GM21619 (cell line): ENCODE results near the gene HSDL2.
"Not testable (repeated sequence)": the region's sequence is repeated elsewhere in the genome, so short reads cannot be mapped to it uniquely, and the experiment has no call there.

ENCODE experiments used
- ATAC-seq: cut with Tn5 transposase; IDR thresholded peaks from one replicate; pipeline ENCODE4 v1.9.1; 2021; ENCODE audit not compliant: unreplicated experiment

HSDL2 gene

DNA sequence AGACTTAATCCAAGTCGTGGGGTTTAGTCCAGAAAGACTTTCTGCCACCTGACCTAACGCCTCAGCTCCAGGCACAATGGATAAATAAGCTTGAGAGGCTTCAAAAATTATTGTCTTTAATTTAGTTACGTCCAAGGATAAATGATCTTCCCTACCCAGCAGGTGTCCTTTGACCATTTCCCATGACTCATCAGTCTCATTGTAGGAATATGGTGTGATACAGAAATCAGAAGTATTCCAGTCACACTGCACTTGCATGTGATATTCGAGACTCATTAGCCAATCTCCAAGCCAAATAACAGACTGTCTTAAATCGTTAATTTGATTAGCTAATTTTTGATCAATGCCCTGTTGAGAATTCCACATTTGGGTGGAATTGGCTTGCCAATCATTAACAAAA is 13.2 kb downstream of the HSDL2 start:
- not testable (repeated sequence) for ATAC-seq

DNA sequence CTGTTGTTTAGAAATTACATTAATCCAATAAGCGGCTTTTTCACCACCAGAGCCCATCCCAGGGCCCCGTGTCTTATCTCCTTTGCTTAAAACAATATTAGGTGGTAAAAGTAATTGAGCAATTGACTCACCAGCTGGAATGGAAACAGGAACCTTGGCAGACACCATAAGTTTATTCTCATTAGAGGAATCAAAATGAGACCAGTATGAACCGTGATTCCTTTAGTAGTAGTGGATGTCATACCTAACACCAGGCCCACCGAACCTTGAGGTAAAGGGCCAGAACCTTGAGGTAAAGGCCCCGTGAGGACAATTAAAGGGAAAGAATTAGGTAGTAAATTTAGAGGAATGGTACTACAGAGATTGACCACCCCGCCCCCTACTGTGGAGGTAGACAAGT is 16.5 kb downstream of the HSDL2 start:
- ATAC-seq: no peak

DNA sequence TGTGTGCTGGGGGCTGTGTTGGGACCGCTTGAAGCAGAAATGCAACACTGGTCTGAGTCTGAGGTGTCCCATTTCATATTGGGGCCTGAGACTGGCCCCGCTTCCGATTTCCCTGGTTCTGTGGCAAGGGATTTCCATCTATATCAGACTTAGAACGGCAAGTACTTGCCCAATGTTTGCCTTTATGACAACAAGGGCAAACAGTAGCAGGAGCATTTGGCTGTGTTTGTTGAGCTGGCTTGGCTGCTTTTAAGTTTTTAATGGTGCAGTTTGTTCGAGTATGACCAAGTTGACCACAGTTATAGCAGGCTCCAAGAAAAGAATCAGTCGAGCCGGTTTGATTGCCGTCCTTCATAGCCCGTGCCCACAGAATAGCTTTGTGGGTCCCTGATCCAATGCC is 17.0 kb downstream of the HSDL2 start:
- ATAC-seq: no peak

GRCh38 chr9:112401175-112401815 is 21.4 kb downstream of the HSDL2 start:
- ATAC-seq: no peak

DNA sequence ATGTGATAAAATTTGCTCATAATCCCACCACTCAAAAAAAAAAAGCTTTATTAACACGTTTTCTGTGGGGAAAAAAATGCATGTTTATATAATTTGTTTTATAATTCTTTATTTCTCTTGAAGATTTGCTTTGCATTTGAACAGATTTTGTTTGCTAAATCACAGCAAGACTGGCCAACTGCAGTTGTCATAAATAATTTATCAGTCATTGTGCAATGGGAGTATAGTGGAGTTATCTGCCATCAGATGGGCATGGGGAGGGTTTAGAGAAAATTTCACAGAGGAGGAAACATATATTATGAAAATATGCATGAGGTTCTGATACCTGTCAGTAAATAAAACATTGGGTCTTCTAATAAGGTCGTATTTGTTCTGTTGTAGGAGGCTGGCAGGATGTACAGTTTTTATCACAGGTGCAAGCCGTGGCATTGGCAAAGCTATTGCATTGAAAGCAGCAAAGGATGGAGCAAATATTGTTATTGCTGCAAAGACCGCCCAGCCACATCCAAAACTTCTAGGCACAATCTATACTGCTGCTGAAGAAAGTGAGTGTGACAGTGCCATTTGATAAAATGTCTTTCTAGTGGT is 23.8 kb downstream of the HSDL2 start:
- no peak for ATAC-seq

- ATAC-seq: no peak
These were observed 24.6 kb downstream of the HSDL2 start for GRCh38 chr9:112404508-112404932.

GRCh38 chr9:112408275-112408674 is 28.4 kb downstream of the HSDL2 start:
- no peak for ATAC-seq

DNA sequence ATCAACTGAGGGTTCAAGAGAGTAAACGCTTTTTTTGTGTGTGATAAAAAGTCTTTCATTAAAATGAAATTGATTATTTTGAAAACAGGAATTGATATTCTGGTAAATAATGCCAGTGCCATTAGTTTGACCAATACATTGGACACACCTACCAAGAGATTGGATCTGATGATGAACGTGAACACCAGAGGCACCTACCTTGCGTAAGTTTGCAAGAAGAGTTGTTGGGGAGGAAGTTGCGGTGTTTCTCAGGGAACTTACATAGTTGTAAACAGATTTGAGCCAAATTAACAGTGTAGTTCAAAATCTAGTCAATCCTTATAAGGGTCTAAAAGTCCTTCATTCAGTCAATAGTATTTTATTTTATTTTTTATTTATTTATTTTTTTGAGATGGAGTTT is 28.9 kb downstream of the HSDL2 start:
- ATAC-seq: no peak

DNA sequence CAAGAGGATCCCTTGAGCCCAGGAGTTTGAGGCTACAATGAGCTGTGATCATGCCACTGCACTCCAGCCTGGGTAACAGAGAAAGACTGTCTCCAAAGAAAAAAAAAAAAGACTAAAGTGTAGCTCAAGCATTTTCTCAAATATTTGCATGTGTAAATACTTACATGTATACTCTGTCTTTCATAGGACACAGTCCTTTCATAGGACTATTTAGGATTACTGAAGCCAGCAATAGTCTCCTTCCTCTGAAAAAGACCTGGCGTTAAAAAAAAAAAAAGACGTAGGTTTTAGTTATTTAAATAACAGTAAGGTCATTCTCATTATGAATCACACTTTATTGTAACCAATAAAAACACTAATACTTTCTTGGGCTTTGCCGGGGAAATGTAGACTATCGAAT is 29.9 kb downstream of the HSDL2 start:
- ATAC-seq: no peak

DNA sequence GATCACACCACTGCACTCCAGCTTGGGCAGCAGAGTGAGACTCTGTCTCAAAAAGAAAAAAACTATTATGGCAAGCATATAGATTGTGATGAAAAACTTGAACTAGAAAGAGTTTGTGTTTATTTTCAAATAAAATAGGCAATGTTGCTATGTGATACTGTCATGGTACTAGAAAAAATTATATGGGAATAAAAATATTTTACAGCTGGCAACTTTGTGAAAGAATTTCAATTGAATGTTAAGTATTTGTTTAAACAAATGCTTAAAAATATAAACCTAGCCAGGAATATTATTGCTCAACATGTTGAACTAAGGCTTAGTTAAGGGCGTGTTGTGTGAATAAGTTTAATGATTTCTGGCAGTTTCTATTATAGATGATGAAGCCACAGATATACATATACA is 31.7 kb downstream of the HSDL2 start:
- no peak for ATAC-seq

DNA sequence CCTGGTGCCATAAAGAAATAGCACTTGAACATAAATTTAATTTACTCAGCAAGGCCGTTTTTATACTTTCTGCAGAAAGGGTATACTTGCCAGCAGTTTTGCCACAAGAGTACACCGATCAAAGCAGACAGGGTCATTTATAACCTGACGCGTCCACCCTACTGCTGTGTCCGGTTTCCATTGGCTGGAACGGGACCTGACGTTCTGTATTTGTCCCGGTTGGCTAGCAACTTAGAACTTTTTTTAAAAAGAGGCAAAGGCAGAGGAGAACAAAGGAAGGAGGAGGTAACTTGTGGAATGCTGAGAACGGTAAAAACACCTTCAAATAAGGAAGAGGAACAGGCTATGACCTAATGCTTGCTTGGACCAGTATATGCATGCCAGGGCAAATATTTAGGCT is 33.8 kb downstream of the HSDL2 start:
- ATAC-seq: not testable (repeated sequence)

DNA sequence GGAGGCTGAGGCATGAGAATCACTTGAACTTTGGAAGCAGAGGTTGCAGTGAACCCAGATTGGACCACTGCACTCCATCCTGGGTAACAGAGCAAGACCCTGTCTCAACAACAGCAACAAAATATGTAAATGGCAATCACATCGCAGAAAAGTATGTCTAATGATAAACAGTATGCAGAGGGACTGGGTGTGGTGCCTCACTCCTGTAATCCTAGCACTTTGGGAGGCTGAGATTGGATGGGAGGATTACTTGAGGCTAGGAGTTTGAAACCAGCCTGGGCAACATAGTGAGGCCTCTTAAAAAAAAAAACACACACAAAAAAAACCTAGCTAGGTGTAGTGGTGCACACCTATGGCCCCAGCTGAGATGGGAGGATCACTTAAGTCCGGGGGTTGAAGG is 40.3 kb downstream of the HSDL2 start:
- ATAC-seq: no peak

GRCh38 chr9:112421771-112422222 is 41.9 kb downstream of the HSDL2 start:
- ATAC-seq: no peak

GRCh38 chr9:112422417-112423148 is 42.7 kb downstream of the HSDL2 start:
- ATAC-seq: no peak

DNA sequence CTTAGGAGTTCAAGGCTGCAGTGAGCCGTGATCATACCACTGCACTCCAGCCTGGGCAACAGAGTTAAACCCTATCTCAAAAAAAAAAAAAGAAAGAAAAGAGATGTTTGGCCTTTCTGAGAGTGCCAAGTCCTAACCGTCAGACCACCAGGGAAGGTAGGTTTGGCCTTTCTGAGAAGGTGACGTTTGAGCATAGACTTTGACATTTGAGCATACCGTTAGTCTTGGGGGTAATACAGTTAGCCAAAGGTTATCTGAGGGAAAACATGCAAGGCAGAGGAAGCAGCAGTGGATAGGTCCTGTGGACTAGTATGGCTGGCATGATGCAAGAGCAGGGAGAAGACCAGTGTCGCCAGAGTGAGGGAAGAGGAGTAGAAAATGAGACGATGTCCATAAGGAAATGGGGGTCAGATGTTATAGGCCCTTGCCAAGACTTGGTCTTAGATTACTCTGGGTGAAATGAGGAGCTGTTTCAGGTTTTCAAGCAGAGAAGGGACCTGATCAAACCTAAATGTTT is 50.2 kb downstream of the HSDL2 start:
- ATAC-seq: no peak

GRCh38 chr9:112433499-112434392 is 53.8 kb downstream of the HSDL2 start:
- no peak for ATAC-seq

DNA sequence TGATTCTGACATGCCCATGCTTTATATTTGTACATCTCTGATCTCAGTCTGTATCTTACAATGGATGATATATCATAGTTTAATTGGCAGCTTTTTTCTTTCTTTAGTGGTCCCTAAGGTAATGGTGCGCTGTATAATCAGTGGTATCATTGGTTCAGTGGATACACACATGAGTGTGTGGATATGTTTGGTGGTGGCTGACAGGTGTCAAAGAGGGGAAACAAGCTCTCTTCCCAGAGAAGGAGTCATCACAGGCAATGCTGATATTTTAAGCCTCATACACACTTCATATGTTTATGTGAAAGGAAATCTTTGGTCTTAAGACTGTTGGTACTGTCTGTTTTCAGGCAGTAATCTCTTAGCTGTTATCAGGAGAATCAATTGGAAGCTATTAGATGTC is 54.6 kb downstream of the HSDL2 start:
- no peak for ATAC-seq

GRCh38 chr9:112437406-112437805 is 57.5 kb downstream of the HSDL2 start:
- ATAC-seq: no peak

- no peak for ATAC-seq
These were observed 59.3 kb downstream of the HSDL2 start for GRCh38 chr9:112439171-112439570.

DNA sequence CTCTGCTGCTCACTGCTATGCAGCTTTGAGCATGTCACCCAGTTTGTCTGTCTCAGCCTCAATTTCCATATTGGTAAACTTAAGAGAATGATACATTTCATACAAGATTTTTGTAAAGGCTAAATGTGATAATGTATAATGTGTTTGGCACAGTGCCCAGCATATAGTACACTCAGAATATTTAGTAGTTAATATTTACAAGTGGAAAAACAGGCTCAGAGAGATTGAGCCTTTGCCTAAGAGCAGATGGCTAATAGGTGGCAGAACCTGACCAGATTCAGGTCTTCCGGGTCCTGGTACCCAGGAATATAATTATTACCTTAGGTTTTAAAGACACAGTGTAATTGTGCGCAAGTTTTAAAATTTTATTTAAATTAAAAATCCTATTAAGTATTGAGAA is 59.9 kb downstream of the HSDL2 start:
- no peak for ATAC-seq

DNA sequence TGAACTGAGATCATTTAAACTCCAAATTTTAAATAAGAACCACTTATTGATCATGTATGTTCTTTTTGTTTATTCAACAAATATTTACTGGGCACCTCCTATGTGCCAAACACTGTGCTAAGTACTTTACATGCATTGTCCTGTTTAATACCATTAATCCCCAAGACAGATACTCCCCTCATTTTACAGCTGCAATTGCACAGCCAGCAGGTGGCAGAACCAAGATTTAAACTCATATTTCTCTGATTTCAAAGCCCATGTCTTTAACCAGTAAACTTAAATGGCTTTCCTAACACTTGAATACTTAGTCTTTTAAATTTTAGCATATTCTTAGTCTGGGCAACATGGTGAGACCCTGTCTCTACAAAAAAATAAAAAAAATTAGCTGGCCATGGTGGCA is 63.3 kb downstream of the HSDL2 start:
- ATAC-seq: no peak
